Measurements from ENCODE around the gene SMARCAL1. TPM values are rescaled to one million over a fixed set of nuclear protein-coding genes. Genes with fewer than 3 reads are reported as not detected.

Gene SMARCAL1
- total and polyA plus RNA-seq, 12 donors, result 8.2 to 28.9 (median 21.1) TPM

- Histone ChIP-seq H3K27me3 (no peaks in the 10 kb centered on the region), H3K4me1 (replicated peaks in 1 of 2) (no peaks in the 10 kb centered on the region), H3K9me3 (replicated peaks in 1 of 3) (no peaks in the 10 kb centered on the region), H3K4me3 (no peak overlapping the region), H3K36me3 (replicated peaks in 1 of 2) (peaks cover 0 to 75% of the 10 kb centered on the region in 2 donors), H3K27ac (no peak overlapping the region)
- intact Hi-C loops (cut with DNase I), result no loop called here
- 73 to 91% (median 84%) methylated on average over 5 of the region's 5 CpGs for WGBS, 4 donors
- DNase-seq, result no peak
- TF ChIP-seq POLR2A (IDR thresholded peaks at IDR 0.05), result no peak
- TF ChIP-seq, protein P1, sequence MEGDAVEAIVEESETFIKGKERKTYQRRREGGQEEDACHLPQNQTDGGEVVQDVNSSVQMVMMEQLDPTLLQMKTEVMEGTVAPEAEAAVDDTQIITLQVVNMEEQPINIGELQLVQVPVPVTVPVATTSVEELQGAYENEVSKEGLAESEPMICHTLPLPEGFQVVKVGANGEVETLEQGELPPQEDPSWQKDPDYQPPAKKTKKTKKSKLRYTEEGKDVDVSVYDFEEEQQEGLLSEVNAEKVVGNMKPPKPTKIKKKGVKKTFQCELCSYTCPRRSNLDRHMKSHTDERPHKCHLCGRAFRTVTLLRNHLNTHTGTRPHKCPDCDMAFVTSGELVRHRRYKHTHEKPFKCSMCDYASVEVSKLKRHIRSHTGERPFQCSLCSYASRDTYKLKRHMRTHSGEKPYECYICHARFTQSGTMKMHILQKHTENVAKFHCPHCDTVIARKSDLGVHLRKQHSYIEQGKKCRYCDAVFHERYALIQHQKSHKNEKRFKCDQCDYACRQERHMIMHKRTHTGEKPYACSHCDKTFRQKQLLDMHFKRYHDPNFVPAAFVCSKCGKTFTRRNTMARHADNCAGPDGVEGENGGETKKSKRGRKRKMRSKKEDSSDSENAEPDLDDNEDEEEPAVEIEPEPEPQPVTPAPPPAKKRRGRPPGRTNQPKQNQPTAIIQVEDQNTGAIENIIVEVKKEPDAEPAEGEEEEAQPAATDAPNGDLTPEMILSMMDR (IDR thresholded peaks at IDR 0.05), result no peak
Measured at GRCh38 chr2:216429428-216429827, 17.1 kb downstream of the SMARCAL1 start.

DNA sequence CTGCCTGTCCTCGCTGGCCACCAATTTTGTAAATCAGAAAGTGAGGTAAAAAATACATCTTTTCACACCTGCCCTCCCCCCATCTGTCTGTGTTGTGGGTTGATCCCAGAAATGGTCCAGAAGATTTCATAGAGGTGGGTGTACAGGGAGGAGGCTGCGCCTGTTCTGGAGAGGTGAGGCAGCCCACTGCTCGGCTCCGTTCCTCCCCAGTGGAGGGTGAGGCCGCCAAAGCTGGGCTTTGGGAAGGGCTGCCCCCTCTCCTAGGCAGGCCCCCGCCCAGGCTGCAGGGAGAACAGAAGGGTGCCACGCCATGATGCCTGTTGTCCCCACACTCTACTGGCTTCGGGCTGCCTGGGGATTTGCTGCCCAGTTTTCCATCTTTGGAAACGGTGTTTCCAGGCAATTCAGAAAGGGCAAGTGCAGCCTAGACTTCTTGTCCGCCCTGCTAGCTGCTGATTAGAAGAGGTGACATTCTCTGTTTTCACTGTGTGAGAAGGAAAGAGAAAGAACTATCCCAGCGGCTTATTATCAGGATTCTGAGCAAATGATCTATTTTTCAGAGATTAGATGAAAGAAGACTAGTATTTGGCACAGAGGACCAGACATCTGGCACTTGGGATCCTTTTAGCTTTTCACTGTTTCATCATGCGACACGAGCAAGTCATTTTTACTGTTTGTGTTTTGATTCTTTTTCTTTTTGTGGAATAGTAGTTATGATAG, 18.7 kb downstream of the SMARCAL1 start:
- DNase-seq, result no peak
- Histone ChIP-seq H3K4me1 (replicated peaks in 1 of 2) (no peaks in the 10 kb centered on the region), H3K9me3 (replicated peaks in 1 of 3) (no peaks in the 10 kb centered on the region), H3K27me3 (no peaks in the 10 kb centered on the region), H3K27ac (no peak overlapping the region), H3K36me3 (replicated peaks in 1 of 2) (peaks cover 0 to 76% of the 10 kb centered on the region in 2 donors), H3K4me3 (no peak overlapping the region)
- WGBS, 4 donors, result 81 to 92% (median 90%) methylated on average over 9 to 13 of the region's 13 CpGs
- TF ChIP-seq, protein P1 (IDR thresholded peaks at IDR 0.05), result no peak
- TF ChIP-seq POLR2A (IDR thresholded peaks at IDR 0.05), result no peak
- intact Hi-C loops (cut with DNase I), result no loop called here

GRCh38 chr2:216431531-216431856, 19.2 kb downstream of the SMARCAL1 start:
- intact Hi-C loops (cut with DNase I), result no loop called here
- TF ChIP-seq POLR2A (IDR thresholded peaks at IDR 0.05), result no peak
- TF ChIP-seq, protein P1 (IDR thresholded peaks at IDR 0.05), result no peak
- Histone ChIP-seq H3K9me3 (replicated peaks in 1 of 3) (no peaks in the 10 kb centered on the region), H3K27me3 (no peaks in the 10 kb centered on the region), H3K27ac (no peak overlapping the region), H3K4me3 (no peak overlapping the region), H3K4me1 (replicated peaks in 1 of 2) (no peaks in the 10 kb centered on the region), H3K36me3 (replicated peaks in 1 of 2) (peaks cover 0 to 81% of the 10 kb centered on the region in 2 donors)
- DNase-seq, result no peak

DNA sequence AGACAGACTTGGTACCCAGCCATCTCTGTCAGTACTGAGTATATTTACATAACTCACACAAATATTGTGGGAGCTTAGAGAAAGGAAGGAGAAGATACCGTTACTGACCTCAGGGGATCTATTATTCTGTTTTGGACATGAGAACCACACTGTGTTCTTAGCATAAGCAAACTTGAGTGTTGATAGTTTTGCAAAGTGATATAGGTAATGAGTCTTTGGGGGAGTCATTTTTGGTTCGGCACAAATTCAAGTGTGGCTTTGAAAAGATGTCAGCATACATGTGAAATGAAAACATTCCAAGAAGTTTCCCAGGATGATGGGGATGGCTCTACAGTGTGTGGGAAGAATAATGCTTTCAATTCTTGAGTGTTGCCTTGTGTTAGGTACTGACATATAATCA, 24.1 kb downstream of the SMARCAL1 start:
- Histone ChIP-seq H3K9me3 (replicated peaks in 1 of 3) (no peaks in the 10 kb centered on the region), H3K36me3 (replicated peaks in 1 of 2) (peaks cover 0 to 68% of the 10 kb centered on the region in 2 donors), H3K27me3 (no peaks in the 10 kb centered on the region), H3K27ac (no peak overlapping the region), H3K4me1 (replicated peaks in 1 of 2) (no peaks in the 10 kb centered on the region), H3K4me3 (no peak overlapping the region)
- intact Hi-C loops (cut with DNase I), result no loop called here
- WGBS, 4 donors, result 77 to 87% (median 78%) methylated on average over 2 of the region's 2 CpGs
- TF ChIP-seq, protein P1 (IDR thresholded peaks at IDR 0.05), result no peak
- no peak for TF ChIP-seq POLR2A (IDR thresholded peaks at IDR 0.05)
- no peak for DNase-seq
